K562 (cell line): ENCODE results near the gene CLDN20. TPM values are rescaled to one million over a fixed set of nuclear protein-coding genes. Genes with fewer than 3 reads are reported as not detected.
A peak's percentile ranks its signal among the peaks of the same experiment; 100 is the strongest.

ENCODE experiments used
- CBFA2T2 ChIP-seq: fragments of 450-650 bp; conservative IDR thresholded peaks from 2 replicates; pipeline ENCODE4 v1.6.1; 2017; ENCODE audit warnings: mild to moderate bottlenecking
- CEBPG ChIP-seq, 3 experiments: fragments of 200-800 bp in 1 of 3; sonication (Bioruptor generic) in 1 of 3; sonication (generic) in 1 of 3; formaldehyde crosslinking in 1 of 3; IDR thresholded peaks in 2 of 3; conservative IDR thresholded peaks in 1 of 3; 2 replicates each; pipeline versions ENCODE4 v1.6.1 to v1.8.0; 2016 to 2022; ENCODE audit warnings: missing compliant biosample characterization in 2 of 3, missing genetic modification characterization in 2 of 3, mild to moderate bottlenecking in 1 of 3, missing genetic modification reagents in 1 of 3
- CHAMP1 ChIP-seq: fragments of 450-650 bp; IDR thresholded peaks from 2 replicates; pipeline ENCODE4 v1.6.1; 2016; ENCODE audit warnings: mild to moderate bottlenecking
- CREB3L1 ChIP-seq: fragments of 450-650 bp; IDR thresholded peaks from 2 replicates; pipeline ENCODE4 v1.6.1; 2014; ENCODE audit warnings: low read depth, mild to moderate bottlenecking, moderate library complexity, borderline replicate concordance
- ERF ChIP-seq: fragments of 450-650 bp; formaldehyde crosslinking; IDR thresholded peaks from 2 replicates; pipeline ENCODE4 v1.4.0; 2020; ENCODE audit warnings: mild to moderate bottlenecking, mixed read lengths
- FUS ChIP-seq: fragments of 200-400 bp; formaldehyde crosslinking; optimal IDR thresholded peaks from 2 replicates; pipeline ENCODE3; 2017; ENCODE audit warnings: low read depth, low read length
- GTF2A2 ChIP-seq: IDR thresholded peaks from 2 replicates; pipeline ENCODE4 v1.6.1; 2016; ENCODE audit warnings: mild to moderate bottlenecking, missing genetic modification characterization, missing compliant biosample characterization
- MAZ ChIP-seq, 2 experiments: fragments of 450-650 bp in 1 of 2; sonication (generic) in 1 of 2; formaldehyde crosslinking; IDR thresholded peaks in 1 of 2; conservative IDR thresholded peaks in 1 of 2; 2 replicates each; pipeline versions ENCODE4 v1.4.0 to v1.5.0; 2020; ENCODE audit warnings: mild to moderate bottlenecking in 1 of 2, missing genetic modification reagents in 1 of 2
- MYC ChIP-seq, 2 experiments: fragments of 250-450 bp in 1 of 2; sonication (Bioruptor Pico) in 1 of 2; IDR thresholded peaks; 2 replicates each; pipeline versions ENCODE4 v1.5.1 to v1.6.1; 2012 to 2021; ENCODE audit warnings: low read depth in 2 of 2, borderline replicate concordance in 1 of 2, improper control_type of control experiment in 1 of 2, low read length in 1 of 2, mild to moderate bottlenecking in 1 of 2, moderate library complexity in 1 of 2
- NCOA4 ChIP-seq: fragments of 450-650 bp; IDR thresholded peaks from 2 replicates; pipeline ENCODE4 v1.6.1; 2018; ENCODE audit warnings: mild to moderate bottlenecking; ENCODE audit not compliant: partially characterized antibody
- NCOR1 ChIP-seq: fragments of 450-650 bp; IDR thresholded peaks from 2 replicates; pipeline ENCODE4 v1.6.1; 2016; ENCODE audit warnings: mild to moderate bottlenecking, moderate library complexity
- NKRF ChIP-seq: fragments of 450-650 bp; IDR thresholded peaks from 2 replicates; pipeline ENCODE4 v1.6.1; 2016; ENCODE audit warnings: borderline replicate concordance
- SIN3A ChIP-seq, 2 experiments: fragments of 150-350 bp in 1 of 2; IDR thresholded peaks; 2 replicates each; pipeline ENCODE4 v1.6.1; 2011 to 2016; ENCODE audit warnings: borderline replicate concordance in 2 of 2, low read depth in 2 of 2, low read length in 2 of 2, mild to moderate bottlenecking in 2 of 2, moderate library complexity in 2 of 2; ENCODE audit not compliant: control insufficient read depth in 1 of 2
- TBP ChIP-seq: optimal IDR thresholded peaks from 2 replicates; pipeline ENCODE3; 2011; ENCODE audit warnings: low read depth, low read length, improper control_type of control experiment
- USF1 ChIP-seq: sonication (generic); formaldehyde crosslinking; IDR thresholded peaks from 2 replicates; pipeline ENCODE4 v1.9.0; 2022; ENCODE audit warnings: mild to moderate bottlenecking, missing genetic modification reagents
- ZEB2 ChIP-seq: fragments of 450-650 bp; IDR thresholded peaks from 2 replicates; pipeline ENCODE4 v1.6.1; 2016
- ZNF766 ChIP-seq: fragments of 200-800 bp; sonication (Bioruptor generic); conservative IDR thresholded peaks from 2 replicates; pipeline ENCODE4 v1.6.1; 2016; ENCODE audit warnings: missing genetic modification characterization, missing compliant biosample characterization
- polyA plus RNA-seq, 8 experiments: library from polyadenylated mRNA; depleted of rRNA in 4 of 8; stranded (reverse) in 5 of 8; unstranded in 3 of 8; fragments of >200 nt; fragmentation: Nextera tagmentation in 2 of 8; fragmentation: Illumina TruSeq in 1 of 8; extraction: Ambion mirVana in 2 of 8; extraction: Trizol in 1 of 8; gene quantifications; 2 replicates each; pipeline versions ENCODE4 v1.2.1 to v1.2.3, GENCODE V29; 2011 to 2014; ENCODE audit warnings: inconsistent platforms in 1 of 8, missing spikeins in 1 of 8
- total RNA-seq, 7 experiments: library from RNA; depleted of rRNA in 6 of 7; stranded (reverse); fragments of >200 nt in 6 of 7; fragmentation: Illumina TruSeq in 2 of 7; extraction: Trizol in 2 of 7; gene quantifications; 2 replicates each; pipeline versions ENCODE4 v1.2.1 to v1.2.3, GENCODE V29; 2011 to 2021; ENCODE audit warnings: low replicate concordance in 1 of 7
- TF ChIP-seq, protein P1 (sequence below): sonication (generic); formaldehyde crosslinking; IDR thresholded peaks from 2 replicates; pipeline ENCODE4 v1.9.0; 2022; ENCODE audit warnings: mild to moderate bottlenecking, missing genetic modification reagents

CLDN20 gene
- total and polyA plus RNA-seq, 9 of the 15 experiments (the other 6 are each of a cell fraction or from before 2014, with no cell fraction given) = not detected

DNA sequence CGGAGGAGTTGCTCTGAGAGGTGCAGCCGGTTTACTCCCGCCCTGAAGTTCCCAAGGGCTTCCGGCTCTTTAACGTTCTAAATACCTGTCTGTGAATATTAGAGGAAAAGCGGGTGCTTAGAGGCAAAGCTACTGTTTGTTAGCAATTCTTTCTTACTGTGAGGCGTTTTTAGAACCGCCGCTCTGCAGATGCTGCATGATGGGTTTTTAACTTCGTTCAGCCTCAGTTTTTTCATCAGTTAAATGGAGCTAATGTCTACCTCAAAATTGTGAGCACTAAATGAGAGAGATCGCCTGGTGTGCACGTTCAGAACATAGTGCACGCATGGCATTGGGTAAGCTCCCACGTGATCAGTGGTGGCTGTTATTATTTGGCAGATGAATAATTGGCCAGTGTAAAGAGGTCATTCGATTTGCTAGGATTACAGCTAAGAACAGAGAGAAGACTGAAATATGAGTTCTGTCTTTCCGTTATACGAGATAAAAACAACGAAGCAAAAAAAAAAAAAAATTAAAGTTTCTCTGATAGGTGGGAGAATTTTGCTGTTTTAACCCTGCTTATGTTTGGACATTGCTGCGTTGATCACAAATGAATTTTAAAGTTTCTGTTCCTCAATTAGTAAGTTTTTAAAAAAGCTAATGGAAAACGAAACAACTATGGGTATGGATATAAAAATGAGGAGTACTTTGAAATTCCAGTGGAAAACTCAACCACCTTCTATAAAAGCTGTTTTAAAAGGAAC is 51.1 kb downstream of the CLDN20 start (continued):
- TF ChIP-seq CREB3L1 (peak; percentile 10; the same call in 1 of the 2 replicates), FUS (no peak), USF1 (CRISPR knock-in tag) (peak; percentile 94), SIN3A (IDR thresholded peaks at IDR 0.05; ENCODE audit: borderline replicate concordance in 2 of 2, control insufficient read depth in 1 of 2, low read depth in 2 of 2, low read length in 2 of 2) (0 out of 4 replicates have a peak, but pooled peaks of 1 of the 2 experiments have one; percentile 22), ERF (CRISPR knock-in tag) (no peak; the same call in 1 of the 2 replicates), ZNF766 (CRISPR knock-in tag) (peak; percentile 56; the same call in 1 of the 2 replicates), CBFA2T2 (peak; percentile 57), GTF2A2 (tag) (no peak), NCOA4 (no peak), ZEB2 (0 out of 2 replicates have a peak, but pooled peaks have one; percentile 27), NCOR1 (peak; percentile 29; the same call in 1 of the 2 replicates), MAZ (CRISPR knock-in tag; conservative IDR thresholded peaks at IDR 0.05 in 1 of 2, IDR thresholded peaks at IDR 0.05 in 1 of 2) (peak in 1 of 2 experiments; percentile 13; a peak in 1 of 4 replicates), MYC (IDR thresholded peaks at IDR 0.05; ENCODE audit: low read depth, low read length) (peak; percentile 72), MYC (CRISPR knock-in tag; IDR thresholded peaks at IDR 0.05; ENCODE audit: borderline replicate concordance, low read depth) (no peak), CHAMP1 (peak; percentile 45; the same call in 1 of the 2 replicates), TBP (peak; percentile 73), NKRF (peak; percentile 74), CEBPG (CRISPR knock-in tag; IDR thresholded peaks at IDR 0.05) (no peak; the same call in 1 of the 2 replicates), CEBPG (tag; conservative IDR thresholded peaks at IDR 0.05 in 1 of 2, IDR thresholded peaks at IDR 0.05 in 1 of 2) (peak; percentile 20 to 46; a peak in 1 of 4 replicates)
- TF ChIP-seq, protein P1, sequence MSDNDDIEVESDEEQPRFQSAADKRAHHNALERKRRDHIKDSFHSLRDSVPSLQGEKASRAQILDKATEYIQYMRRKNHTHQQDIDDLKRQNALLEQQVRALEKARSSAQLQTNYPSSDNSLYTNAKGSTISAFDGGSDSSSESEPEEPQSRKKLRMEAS (CRISPR knock-in tag) = peak; percentile 89
